ENCODE results near the gene HHIPL1.

DNA sequence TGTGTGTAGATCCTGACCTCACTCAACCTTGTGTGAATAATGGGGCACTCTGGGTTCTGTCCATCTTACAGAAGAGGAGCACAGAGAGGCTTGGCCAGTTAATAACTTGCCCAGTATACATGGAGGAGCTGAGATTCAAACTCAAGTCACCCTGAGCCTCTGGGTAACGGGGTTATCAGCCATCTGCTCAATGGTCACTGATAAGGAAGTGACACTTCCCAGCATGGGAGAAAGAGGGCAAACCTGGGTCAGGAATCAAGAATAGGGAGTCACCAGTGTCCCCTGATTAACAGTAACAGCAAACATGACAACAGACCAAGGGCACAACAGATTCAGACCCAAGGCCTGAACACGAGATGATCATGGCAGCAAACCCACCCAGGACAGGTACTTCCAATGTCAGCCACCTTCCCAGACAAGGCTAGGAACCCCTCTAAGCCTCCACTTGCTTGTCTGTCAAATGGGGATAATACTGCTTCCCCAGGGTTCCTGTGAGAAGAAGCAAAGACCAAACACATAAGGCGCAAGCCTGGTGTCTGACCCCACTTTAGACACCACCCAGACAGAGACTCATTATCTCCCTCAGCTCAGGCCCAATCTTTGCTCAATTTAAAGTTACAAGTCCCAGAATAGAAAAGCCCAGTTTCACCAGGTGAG, 44.6 kb upstream of the HHIPL1 start:
- TF ChIP-seq POLR2A (IDR thresholded peaks at IDR 0.05; ENCODE audit: low read depth, low read length): no peak
- no peak for TF ChIP-seq POLR2AphosphoS5 (IDR thresholded peaks at IDR 0.05; ENCODE audit: low read depth, low read length)
- no peak for TF ChIP-seq TAF1 (IDR thresholded peaks at IDR 0.05; ENCODE audit: low read depth, low read length)

Measured in GM12891 (cell line).